GM23338 (cell line): ENCODE measurements around the gene ECE2. TPM values are rescaled to one million over a fixed set of nuclear protein-coding genes. Genes with fewer than 3 reads are reported as not detected.
A peak's percentile ranks its signal among the peaks of the same experiment; 100 is the strongest.

Source experiments
- ATAC-seq: fragments of 200-7000 bp; cut with Tn5 transposase; 3 replicates; pipeline ENCODE4 v1.9.1; 2020
- DNase-seq: peaks from one replicate; pipeline ENCODE4 v3.0.0-alpha.2; 2015; ENCODE audit warnings: low spot score
- H2AFZ ChIP-seq: fragments of 200-600 bp; sonication (generic); 2 replicates; pipeline ENCODE4 v1.8.0; 2016; ENCODE audit warnings: antibody characterized with exemption, mild to moderate bottlenecking, moderate library complexity
- H3F3A ChIP-seq: fragments of 200-600 bp; sonication (generic); replicated peaks from 2 replicates; pipeline ENCODE4 v1.8.0; 2017; ENCODE audit warnings: antibody characterized with exemption, mixed run types, low read depth
- H3K27ac ChIP-seq: fragments of 200-600 bp; sonication (generic); 2 replicates; pipeline ENCODE4 v1.6.1; 2016; ENCODE audit warnings: low read depth
- H3K27me3 ChIP-seq: fragments of 200-600 bp; sonication (generic); 2 replicates; pipeline ENCODE4 v1.8.0; 2016; ENCODE audit warnings: mild to moderate bottlenecking, mixed run types, moderate library complexity; ENCODE audit not compliant: insufficient read depth
- H3K36me3 ChIP-seq: fragments of 200-600 bp; sonication (generic); 2 replicates; pipeline ENCODE4 v1.8.0; 2016; ENCODE audit warnings: mild to moderate bottlenecking; ENCODE audit not compliant: insufficient read depth
- H3K4me1 ChIP-seq: fragments of 200-600 bp; sonication (generic); 2 replicates; pipeline ENCODE4 v1.8.0; 2016; ENCODE audit warnings: mild to moderate bottlenecking, moderate library complexity; ENCODE audit not compliant: insufficient read depth
- H3K4me2 ChIP-seq: fragments of 200-600 bp; sonication (generic); 2 replicates; pipeline ENCODE4 v1.7.1; 2017; ENCODE audit warnings: mixed run types
- H3K4me3 ChIP-seq: fragments of 200-600 bp; sonication (generic); 2 replicates; pipeline ENCODE4 v1.6.1; 2016; ENCODE audit warnings: mixed run types
- H3K79me2 ChIP-seq: fragments of 200-600 bp; sonication (generic); replicated peaks from 2 replicates; pipeline ENCODE4 v1.8.0; 2017; ENCODE audit warnings: mild to moderate bottlenecking; ENCODE audit not compliant: insufficient read depth
- H3K9me2 ChIP-seq: fragments of 200-600 bp; sonication (generic); 2 replicates; pipeline ENCODE4 v1.8.0; 2017; ENCODE audit not compliant: insufficient read depth
- H4K20me1 ChIP-seq: fragments of 200-600 bp; sonication (generic); replicated peaks from 2 replicates; pipeline ENCODE4 v1.8.0; 2017; ENCODE audit warnings: mild to moderate bottlenecking; ENCODE audit not compliant: insufficient read depth
- H3K27ac Mint-ChIP-seq: 2 replicates; pipeline ENCODE4 v1.8.0; 2020; ENCODE audit warnings: inconsistent platforms, mild to moderate bottlenecking, moderate library complexity, mixed read lengths
- H3K27me3 Mint-ChIP-seq: 3 replicates; pipeline ENCODE4 v1.8.0; 2022; ENCODE audit warnings: low read depth, mild to moderate bottlenecking, moderate library complexity, mixed read lengths, inconsistent platforms; ENCODE audit not compliant: insufficient read depth, poor library complexity
- H3K36me3 Mint-ChIP-seq: 3 replicates; pipeline ENCODE4 v1.8.0; 2021; ENCODE audit warnings: low read depth, mild to moderate bottlenecking, inconsistent platforms, moderate library complexity, mixed read lengths
- H3K4me1 Mint-ChIP-seq: 3 replicates; pipeline ENCODE4 v1.8.0; 2020; ENCODE audit warnings: mild to moderate bottlenecking, inconsistent platforms, mixed read lengths
- H3K4me3 Mint-ChIP-seq: 3 replicates; pipeline ENCODE4 v1.8.0; 2021; ENCODE audit warnings: moderate library complexity, mild to moderate bottlenecking, inconsistent platforms, mixed read lengths
- H3K9me3 Mint-ChIP-seq: 3 replicates; pipeline ENCODE4 v1.8.0; 2020; ENCODE audit warnings: moderate library complexity, mild to moderate bottlenecking, inconsistent platforms, mixed read lengths
- CREB1 ChIP-seq: fragments of 250-450 bp; sonication (Bioruptor Pico); IDR thresholded peaks from 2 replicates; pipeline ENCODE4 v1.5.0; 2020; ENCODE audit warnings: low read depth, mild to moderate bottlenecking, moderate library complexity
- CTCF ChIP-seq, 2 experiments: fragments of 200-600 bp in 1 of 2; sonication (generic) in 1 of 2; conservative IDR thresholded peaks; 2 replicates each; pipeline versions ENCODE4 v1.5.1 to v1.6.1; 2016 to 2017; ENCODE audit warnings: antibody characterized with exemption in 2 of 2, low read depth in 2 of 2, mild to moderate bottlenecking in 2 of 2, moderate library complexity in 1 of 2
- POLR2AphosphoS5 ChIP-seq: IDR thresholded peaks from 2 replicates; pipeline ENCODE4 v1.6.1; 2016; ENCODE audit warnings: antibody characterized with exemption, low read depth
- REST ChIP-seq: IDR thresholded peaks from one replicate; pipeline ENCODE4 v1.6.1; 2018; ENCODE audit warnings: antibody characterized with exemption; ENCODE audit not compliant: unreplicated experiment
- STAT1 ChIP-seq: IDR thresholded peaks from one replicate; pipeline ENCODE4 v1.6.1; 2016; ENCODE audit warnings: antibody characterized with exemption; ENCODE audit not compliant: unreplicated experiment
- polyA plus RNA-seq: library from polyadenylated mRNA; unstranded; fragments of >200 nt; fragmentation: Nextera tagmentation; extraction: Ambion mirVana; gene quantifications from 2 replicates; pipeline ENCODE4 v1.2.1, GENCODE V29; 2016
- total RNA-seq: library from RNA; depleted of rRNA; stranded (reverse); fragments of >200 nt; shearing (Covaris generic); gene quantifications from 2 replicates; pipeline ENCODE4 v1.2.3, GENCODE V29; 2014

The ECE2 gene
- total and polyA plus RNA-seq, 2 experiments from 2014 or later: 0.24 to 0.48 TPM

- Mint-ChIP-seq H3K27ac (no peak overlapping the region), H3K4me3 (no peak overlapping the region), H3K4me1 (peaks cover 5% of the 10 kb centered on the region; the same call in 1 of the 3 replicates), H3K9me3 (no peaks in the 10 kb centered on the region), H3K27me3 (peaks cover 13% of the 10 kb centered on the region), H3K36me3 (no peaks in the 10 kb centered on the region)
- H3K27me3 ChIP-seq: no peaks in the 10 kb centered on the region
- no peaks in the 10 kb centered on the region for H3F3A ChIP-seq
- DNase-seq (no peak), ATAC-seq (no peak)
- H3K4me2 ChIP-seq: no peak overlapping the region
- H3K27ac ChIP-seq: no peak overlapping the region
- no peaks in the 10 kb centered on the region for H3K9me2 ChIP-seq
- no peaks in the 10 kb centered on the region for H4K20me1 ChIP-seq
- no peaks in the 10 kb centered on the region for H3K4me1 ChIP-seq
- TF ChIP-seq STAT1 (no peak), CREB1 (no peak), POLR2AphosphoS5 (no peak)
- H3K36me3 ChIP-seq: no peaks in the 10 kb centered on the region
- H3K4me3 ChIP-seq: no peak overlapping the region
- no peak overlapping the region for H2AFZ ChIP-seq
- no peaks in the 10 kb centered on the region for H3K79me2 ChIP-seq
Measured at GRCh38 chr3:184283681-184284080, 7.9 kb downstream of the ECE2 start.

- Histone ChIP-seq H3K27me3 (no peaks in the 10 kb centered on the region), H4K20me1 (no peaks in the 10 kb centered on the region), H3K79me2 (no peaks in the 10 kb centered on the region), H3K36me3 (no peaks in the 10 kb centered on the region), H3K4me2 (no peak overlapping the region), H3K27ac (no peak overlapping the region), H2AFZ (no peak overlapping the region), H3K4me1 (no peaks in the 10 kb centered on the region), H3K4me3 (no peak overlapping the region), H3K9me2 (no peaks in the 10 kb centered on the region), H3F3A (no peaks in the 10 kb centered on the region)
- Mint-ChIP-seq H3K4me3 (no peak overlapping the region), H3K9me3 (no peaks in the 10 kb centered on the region), H3K4me1 (peaks cover 5% of the 10 kb centered on the region; the same call in 1 of the 3 replicates), H3K27ac (no peak overlapping the region), H3K27me3 (peaks cover 16% of the 10 kb centered on the region), H3K36me3 (no peaks in the 10 kb centered on the region)
- DNase-seq: peak; percentile 95
- peak; percentile 91 for ATAC-seq
- TF ChIP-seq STAT1: no peak
- TF ChIP-seq CTCF (conservative IDR thresholded peaks at IDR 0.05; ENCODE audit: low read depth in 2 of 2): peak; percentile 64 to 93
Measured at GRCh38 chr3:184284696-184285095, 8.9 kb downstream of the ECE2 start.

- Histone ChIP-seq H3K4me3 (no peak overlapping the region), H3K9me2 (no peaks in the 10 kb centered on the region), H2AFZ (no peak overlapping the region), H3K27me3 (no peaks in the 10 kb centered on the region), H3K36me3 (no peaks in the 10 kb centered on the region), H3K4me1 (no peaks in the 10 kb centered on the region), H3F3A (no peaks in the 10 kb centered on the region), H4K20me1 (no peaks in the 10 kb centered on the region), H3K4me2 (no peak overlapping the region), H3K27ac (no peak overlapping the region), H3K79me2 (no peaks in the 10 kb centered on the region)
- peaks cover 8% of the 10 kb centered on the region for H3K27me3 Mint-ChIP-seq
- no peaks in the 10 kb centered on the region for H3K36me3 Mint-ChIP-seq
- H3K27ac Mint-ChIP-seq: no peak overlapping the region
- H3K9me3 Mint-ChIP-seq: no peaks in the 10 kb centered on the region
- no peak overlapping the region for H3K4me3 Mint-ChIP-seq
- ATAC-seq (peak; percentile 78), DNase-seq (peak; percentile 91)
- H3K4me1 Mint-ChIP-seq: peaks cover 7% of the 10 kb centered on the region; the same call in 1 of the 3 replicates
- TF ChIP-seq CTCF (conservative IDR thresholded peaks at IDR 0.05; ENCODE audit: low read depth in 2 of 2): peak; percentile 82 to 88
- TF ChIP-seq REST: no peak
Measured at GRCh38 chr3:184289426-184289938, 13.7 kb downstream of the ECE2 start.
